ENCODE results near the gene DIPK1C. TPM values are rescaled to one million over a fixed set of nuclear protein-coding genes. Genes with fewer than 3 reads are reported as not detected.

Gene DIPK1C
- total and polyA plus RNA-seq, 10 of the 15 experiments (the other 5 are each of a cell fraction or from before 2014, with no cell fraction given): not detected

DNA sequence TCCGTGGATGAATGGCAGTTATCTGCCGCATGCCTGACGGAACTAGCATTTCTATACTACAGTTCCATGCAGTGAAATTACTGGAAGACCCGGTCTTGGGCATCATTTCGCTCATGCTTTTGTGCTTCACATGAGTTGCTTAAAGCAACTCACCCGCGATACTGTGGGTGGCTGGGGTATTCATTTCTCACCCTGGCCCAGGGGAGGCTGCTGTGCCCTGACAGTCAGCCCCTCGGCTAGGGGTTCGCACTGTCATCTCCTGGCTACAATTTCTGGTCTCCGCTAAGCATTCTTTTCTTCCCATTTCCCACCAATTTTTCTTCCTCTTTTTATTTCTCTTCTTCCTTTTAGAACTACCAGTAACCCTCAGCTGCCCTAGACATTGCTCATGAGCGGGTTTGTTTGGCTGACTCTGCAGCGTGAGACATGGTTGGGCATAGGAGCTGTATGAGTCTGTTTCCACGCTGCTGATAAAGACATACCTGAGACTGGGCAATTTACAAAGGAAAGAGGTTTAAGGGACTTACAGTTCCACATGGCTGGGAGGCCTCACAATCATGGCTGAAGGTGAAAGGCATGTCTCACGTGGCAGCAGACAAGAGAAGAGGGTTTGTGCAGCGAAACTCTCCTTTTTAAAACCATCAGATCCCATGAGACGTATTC lies 22.5 kb upstream of the DIPK1C start (continued):
- TF ChIP-seq, protein P1, sequence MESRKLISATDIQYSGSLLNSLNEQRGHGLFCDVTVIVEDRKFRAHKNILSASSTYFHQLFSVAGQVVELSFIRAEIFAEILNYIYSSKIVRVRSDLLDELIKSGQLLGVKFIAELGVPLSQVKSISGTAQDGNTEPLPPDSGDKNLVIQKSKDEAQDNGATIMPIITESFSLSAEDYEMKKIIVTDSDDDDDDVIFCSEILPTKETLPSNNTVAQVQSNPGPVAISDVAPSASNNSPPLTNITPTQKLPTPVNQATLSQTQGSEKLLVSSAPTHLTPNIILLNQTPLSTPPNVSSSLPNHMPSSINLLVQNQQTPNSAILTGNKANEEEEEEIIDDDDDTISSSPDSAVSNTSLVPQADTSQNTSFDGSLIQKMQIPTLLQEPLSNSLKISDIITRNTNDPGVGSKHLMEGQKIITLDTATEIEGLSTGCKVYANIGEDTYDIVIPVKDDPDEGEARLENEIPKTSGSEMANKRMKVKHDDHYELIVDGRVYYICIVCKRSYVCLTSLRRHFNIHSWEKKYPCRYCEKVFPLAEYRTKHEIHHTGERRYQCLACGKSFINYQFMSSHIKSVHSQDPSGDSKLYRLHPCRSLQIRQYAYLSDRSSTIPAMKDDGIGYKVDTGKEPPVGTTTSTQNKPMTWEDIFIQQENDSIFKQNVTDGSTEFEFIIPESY (IDR thresholded peaks at IDR 0.05): no peak
- TF ChIP-seq ZZZ3 (IDR thresholded peaks at IDR 0.05; ENCODE audit: control insufficient read depth, insufficient read length, low read depth) (no peak), POLR2AphosphoS2 (IDR thresholded peaks at IDR 0.05; ENCODE audit: low read depth, low read length) (no peak)
- TF ChIP-seq, protein P2, sequence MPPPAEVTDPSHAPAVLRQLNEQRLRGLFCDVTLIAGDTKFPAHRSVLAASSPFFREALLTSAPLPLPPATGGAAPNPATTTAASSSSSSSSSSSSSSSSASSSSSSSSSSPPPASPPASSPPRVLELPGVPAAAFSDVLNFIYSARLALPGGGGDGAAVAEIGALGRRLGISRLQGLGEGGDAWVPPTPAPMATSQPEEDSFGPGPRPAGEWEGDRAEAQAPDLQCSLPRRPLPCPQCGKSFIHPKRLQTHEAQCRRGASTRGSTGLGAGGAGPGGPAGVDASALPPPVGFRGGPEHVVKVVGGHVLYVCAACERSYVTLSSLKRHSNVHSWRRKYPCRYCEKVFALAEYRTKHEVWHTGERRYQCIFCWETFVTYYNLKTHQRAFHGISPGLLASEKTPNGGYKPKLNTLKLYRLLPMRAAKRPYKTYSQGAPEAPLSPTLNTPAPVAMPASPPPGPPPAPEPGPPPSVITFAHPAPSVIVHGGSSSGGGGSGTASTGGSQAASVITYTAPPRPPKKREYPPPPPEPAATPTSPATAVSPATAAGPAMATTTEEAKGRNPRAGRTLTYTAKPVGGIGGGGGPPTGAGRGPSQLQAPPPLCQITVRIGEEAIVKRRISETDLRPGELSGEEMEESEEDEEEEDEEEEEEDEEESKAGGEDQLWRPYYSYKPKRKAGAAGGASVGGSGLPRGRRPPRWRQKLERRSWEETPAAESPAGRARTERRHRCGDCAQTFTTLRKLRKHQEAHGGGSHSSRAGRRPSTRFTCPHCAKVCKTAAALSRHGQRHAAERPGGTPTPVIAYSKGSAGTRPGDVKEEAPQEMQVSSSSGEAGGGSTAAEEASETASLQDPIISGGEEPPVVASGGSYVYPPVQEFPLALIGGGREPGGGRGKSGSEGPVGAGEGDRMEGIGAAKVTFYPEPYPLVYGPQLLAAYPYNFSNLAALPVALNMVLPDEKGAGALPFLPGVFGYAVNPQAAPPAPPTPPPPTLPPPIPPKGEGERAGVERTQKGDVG (CRISPR knock-in tag; IDR thresholded peaks at IDR 0.05): no peak

DNA sequence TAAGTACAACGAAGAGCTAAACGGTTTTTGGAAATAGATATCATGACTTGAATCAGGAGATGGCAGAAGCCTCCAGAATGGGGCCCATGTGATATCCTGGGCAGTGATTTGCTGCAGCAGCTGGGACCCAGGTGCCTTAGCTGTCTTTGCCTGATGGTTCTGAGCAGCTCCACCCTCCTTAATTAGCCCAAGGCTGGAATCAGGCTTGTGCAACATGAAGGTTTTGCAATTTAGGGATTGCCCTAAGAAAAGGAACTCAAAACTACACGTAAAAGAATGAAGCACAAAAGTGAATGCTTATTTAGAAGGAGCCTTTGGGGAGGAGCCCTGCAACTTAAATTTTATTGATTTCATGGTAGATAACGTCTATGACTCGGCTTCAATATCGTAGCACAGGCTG lies 21.8 kb upstream of the DIPK1C start:
- no peaks in the 10 kb centered on the region; a peak in 2 of 4 replicates for H3K27me3 ChIP-seq (replicated peaks in 1 of 2; ENCODE audit: control insufficient read depth in 2 of 2, insufficient read depth in 2 of 2, low read length in 1 of 2)
- intact Hi-C loops (cut with micrococcal nuclease; ENCODE audit: unreplicated experiment) (loop anchor here (5.0 kb wide), 1 partner anchor 282 kb away; no protein-coding TSS in a partner anchor), in situ Hi-C loops (cut with MboI) (no loop called here)
- CTCF ChIA-PET: interaction anchor here (0.9 to 1.1 kb wide), 3 partner anchors 14 to 137 kb away, joined by 3 to 4 read pairs (median 3); no protein-coding TSS in a partner anchor
- H3K79me2 ChIP-seq (ENCODE audit: control insufficient read depth, insufficient read depth, low read length): no peaks in the 10 kb centered on the region
- SMC1A ChIA-PET (ENCODE audit: uncharacterized antibody, unreplicated experiment): interaction anchor here (0.8 kb wide), 1 partner anchor 73 kb away, joined by 4 read pairs; no protein-coding TSS in a partner anchor
- ATAC-seq (no peak), FAIRE-seq (no peak), DNase-seq (ENCODE audit: low read depth, low spot score) (no peak)
- no peaks in the 10 kb centered on the region for H3K4me1 ChIP-seq (ENCODE audit: control insufficient read depth, insufficient read depth, low read length)
- RAD21 ChIA-PET (ENCODE audit: unreplicated experiment): no interaction called here
- no peak overlapping the region for H3K4me2 ChIP-seq (ENCODE audit: control insufficient read depth, insufficient read depth)
- no peak overlapping the region for H3K27ac ChIP-seq (ENCODE audit: control insufficient read depth, insufficient read depth)
- H3K9ac ChIP-seq (ENCODE audit: control insufficient read depth, insufficient read depth, low read length): no peak overlapping the region
- no TSS peak for BruUV-seq (replicated peaks)
- H3K9me3 ChIP-seq (replicated peaks; ENCODE audit: control insufficient read depth, insufficient read depth, low read length): no peaks in the 10 kb centered on the region
- H2AFZ ChIP-seq (ENCODE audit: control insufficient read depth, low read depth, low read length): no peak overlapping the region
- H3K36me3 ChIP-seq (ENCODE audit: control insufficient read depth in 2 of 2, insufficient read depth in 2 of 2, low read length in 1 of 2): no peaks in the 10 kb centered on the region
- POLR2A ChIA-PET: no interaction called here
- 7% methylated on average over 6 of the region's 6 CpGs for WGBS (ENCODE audit: insufficient coverage, insufficient replicate concordance, low lambda C conversion rate, missing lambda C conversion rate)
- no peak overlapping the region for H3K4me3 ChIP-seq
- TF ChIP-seq FOS (IDR thresholded peaks at IDR 0.05; ENCODE audit: borderline replicate concordance, extremely low read depth, insufficient read length): no peak
- TF ChIP-seq MYB (IDR thresholded peaks at IDR 0.05; ENCODE audit: borderline replicate concordance, low read depth, low read length): no peak
- TF ChIP-seq RELA (IDR thresholded peaks at IDR 0.05; ENCODE audit: borderline replicate concordance, partially characterized antibody): no peak
- TF ChIP-seq YY1 (IDR thresholded peaks at IDR 0.05; ENCODE audit: low read depth, low read length): no peak
- TF ChIP-seq MEF2A (IDR thresholded peaks at IDR 0.05; ENCODE audit: insufficient read depth, low read depth, low read length): no peak
- no peak for TF ChIP-seq BCL11A (IDR thresholded peaks at IDR 0.05; ENCODE audit: low read depth, low read length)
- no peaks in the 10 kb centered on the region for H4K20me1 ChIP-seq (ENCODE audit: control insufficient read depth, insufficient read depth)
